H9 (cell line): ENCODE results near the gene DSE. TPM values are rescaled to one million over a fixed set of nuclear protein-coding genes. Genes with fewer than 3 reads are reported as not detected.

Source experiments
- DNase-seq: peaks from one replicate; pipeline ENCODE4 v3.0.0-alpha.2; 2017
- H2AFZ ChIP-seq: one replicate; pipeline ENCODE4 v1.6.1; 2013; ENCODE audit warnings: mild to moderate bottlenecking, low read length, control low read depth, moderate library complexity
- H2AK5ac ChIP-seq: 2 replicates; pipeline ENCODE4 v1.6.1; 2013; ENCODE audit warnings: low read length, control low read depth, mixed read lengths; ENCODE audit not compliant: insufficient read length
- H2BK120ac ChIP-seq: one replicate; pipeline ENCODE4 v1.6.1; 2013; ENCODE audit warnings: low read depth, mild to moderate bottlenecking, low read length, control low read depth, inconsistent platforms; ENCODE audit not compliant: poor library complexity, severe bottlenecking
- H2BK12ac ChIP-seq: 2 replicates; pipeline ENCODE4 v1.6.1; 2013; ENCODE audit warnings: low read length, control low read depth, mixed read lengths, low read depth; ENCODE audit not compliant: insufficient read length
- H2BK15ac ChIP-seq: 2 replicates; pipeline ENCODE4 v1.6.1; 2013; ENCODE audit warnings: low read depth, low read length, control low read depth
- H2BK20ac ChIP-seq: one replicate; pipeline ENCODE4 v1.6.1; 2013; ENCODE audit warnings: low read depth, mild to moderate bottlenecking, low read length, control low read depth, inconsistent platforms; ENCODE audit not compliant: poor library complexity, severe bottlenecking
- H2BK5ac ChIP-seq: 2 replicates; pipeline ENCODE4 v1.6.1; 2013; ENCODE audit warnings: low read length, control low read depth, mixed read lengths; ENCODE audit not compliant: insufficient read length
- H3K14ac ChIP-seq: 2 replicates; pipeline ENCODE4 v1.6.1; 2013; ENCODE audit warnings: low read length, control low read depth; ENCODE audit not compliant: insufficient read depth
- H3K18ac ChIP-seq: 2 replicates; pipeline ENCODE4 v1.6.1; 2013; ENCODE audit warnings: low read depth, mild to moderate bottlenecking, mixed read lengths, low read length, control low read depth; ENCODE audit not compliant: insufficient read length
- H3K23ac ChIP-seq: 2 replicates; pipeline ENCODE4 v1.6.1; 2013; ENCODE audit warnings: low read length, control low read depth, mixed read lengths, low read depth; ENCODE audit not compliant: insufficient read length
- H3K23me2 ChIP-seq: 2 replicates; pipeline ENCODE4 v1.6.1; 2013; ENCODE audit warnings: low read depth, mild to moderate bottlenecking, mixed read lengths, low read length, control low read depth; ENCODE audit not compliant: insufficient read length, poor library complexity, severe bottlenecking
- H3K27ac ChIP-seq: 2 replicates; pipeline ENCODE4 v1.5.1; 2013; ENCODE audit warnings: low read length, control low read depth, mixed read lengths, low read depth; ENCODE audit not compliant: insufficient read length
- H3K27me3 ChIP-seq: 2 replicates; pipeline ENCODE4 v1.6.1; 2013; ENCODE audit warnings: low read length, control low read depth, inconsistent platforms; ENCODE audit not compliant: insufficient read depth
- H3K4ac ChIP-seq: 2 replicates; pipeline ENCODE4 v1.6.1; 2013; ENCODE audit warnings: low read depth, mild to moderate bottlenecking, control low read depth, inconsistent platforms, low read length, moderate library complexity
- H3K4me1 ChIP-seq: 2 replicates; pipeline ENCODE4 v1.6.1; 2013; ENCODE audit warnings: low read length, control low read depth, inconsistent platforms; ENCODE audit not compliant: insufficient read depth
- H3K4me2 ChIP-seq: 2 replicates; pipeline ENCODE4 v1.6.1; 2013; ENCODE audit warnings: low read length, control low read depth, mixed read lengths; ENCODE audit not compliant: insufficient read length, insufficient read depth
- H3K56ac ChIP-seq: 2 replicates; pipeline ENCODE4 v1.6.1; 2013; ENCODE audit warnings: low read depth, mild to moderate bottlenecking, mixed read lengths, low read length, control low read depth; ENCODE audit not compliant: insufficient read length
- H3K79me1 ChIP-seq: 2 replicates; pipeline ENCODE4 v1.6.1; 2013; ENCODE audit warnings: low read depth, mild to moderate bottlenecking, moderate library complexity, low read length, control low read depth, inconsistent platforms; ENCODE audit not compliant: insufficient read depth, poor library complexity, severe bottlenecking
- H3K79me2 ChIP-seq: 2 replicates; pipeline ENCODE4 v1.6.1; 2013; ENCODE audit warnings: low read length, control low read depth, inconsistent platforms; ENCODE audit not compliant: insufficient read depth
- H3K9ac ChIP-seq: 2 replicates; pipeline ENCODE4 v1.6.1; 2013; ENCODE audit warnings: low read length, control low read depth, mixed read lengths; ENCODE audit not compliant: insufficient read length; ENCODE audit errors: extremely low read depth
- H3K9me3 ChIP-seq: one replicate; pipeline ENCODE4 v1.6.1; 2013; ENCODE audit warnings: low read depth, low read length, inconsistent platforms; ENCODE audit not compliant: control insufficient read depth
- H3T11ph ChIP-seq: one replicate; pipeline ENCODE4 v1.6.1; 2013; ENCODE audit warnings: mild to moderate bottlenecking, low read length, control low read depth, inconsistent platforms
- H4K20me1 ChIP-seq: one replicate; pipeline ENCODE4 v1.6.1; 2013; ENCODE audit not compliant: control insufficient read depth, insufficient read length, insufficient read depth
- H4K5ac ChIP-seq: 2 replicates; pipeline ENCODE4 v1.6.1; 2013; ENCODE audit warnings: low read depth, mild to moderate bottlenecking, mixed read lengths, low read length, control low read depth; ENCODE audit not compliant: insufficient read length
- H4K8ac ChIP-seq: replicated peaks from 2 replicates; pipeline ENCODE4 v1.6.1; 2013; ENCODE audit warnings: low read length, control low read depth, mixed read lengths, low read depth; ENCODE audit not compliant: insufficient read length
- H4K91ac ChIP-seq: 2 replicates; pipeline ENCODE4 v1.6.1; 2013; ENCODE audit warnings: low read depth, mild to moderate bottlenecking, moderate library complexity, mixed read lengths, low read length, control low read depth; ENCODE audit not compliant: insufficient read length
- H3K27ac Mint-ChIP-seq, 3 experiments: 2 replicates in 2 of 3; 3 replicates in 1 of 3; pipeline ENCODE4 v1.8.0; 2020 to 2021; ENCODE audit warnings: mixed read lengths in 3 of 3, mild to moderate bottlenecking in 1 of 3, moderate library complexity in 1 of 3
- H3K27me3 Mint-ChIP-seq: 2 replicates; pipeline ENCODE4 v1.8.0; 2021; ENCODE audit warnings: low read depth, mild to moderate bottlenecking, moderate library complexity, mixed read lengths
- H3K36me3 Mint-ChIP-seq, 3 experiments: 2 replicates in 2 of 3; 3 replicates in 1 of 3; pipeline ENCODE4 v1.8.0; 2020 to 2021; ENCODE audit warnings: low read depth in 3 of 3, mixed read lengths in 3 of 3; ENCODE audit not compliant: insufficient read depth in 1 of 3
- H3K4me1 Mint-ChIP-seq, 2 experiments: 2 replicates each; pipeline ENCODE4 v1.8.0; 2020; ENCODE audit warnings: mixed read lengths in 2 of 2
- H3K4me3 Mint-ChIP-seq, 2 experiments: 2 replicates in 1 of 2; 3 replicates in 1 of 2; pipeline ENCODE4 v1.8.0; 2020 to 2021; ENCODE audit warnings: mild to moderate bottlenecking in 2 of 2, mixed read lengths in 2 of 2, moderate library complexity in 1 of 2
- H3K9me3 Mint-ChIP-seq, 2 experiments: 2 replicates in 1 of 2; 3 replicates in 1 of 2; pipeline ENCODE4 v1.8.0; 2020; ENCODE audit warnings: mild to moderate bottlenecking in 2 of 2, mixed read lengths in 2 of 2, moderate library complexity in 1 of 2
- CTCF ChIP-seq: fragments of 200-600 bp; sonication (generic); conservative IDR thresholded peaks from 3 replicates; pipeline ENCODE4 v1.8.0; 2021; ENCODE audit warnings: antibody characterized with exemption, mild to moderate bottlenecking
- WGBS: extraction: QIAGEN DNeasy Blood & Tissue Kit; methylation state at CpG from one replicate; pipeline ENCODE4 v1.1.7; 2013; ENCODE audit warnings: missing lambda C conversion rate, low lambda C conversion rate, mixed read lengths; ENCODE audit not compliant: insufficient read length; ENCODE audit errors: extremely low coverage; 5-methylcytosine and 5-hydroxymethylcytosine counted together
- total RNA-seq: library from RNA; stranded (reverse); gene quantifications from 2 replicates; pipeline ENCODE4 v1.2.1, GENCODE V29; 2021

DSE gene
- total RNA-seq, 1 experiment from 2014 or later: 45.6 TPM

DNA sequence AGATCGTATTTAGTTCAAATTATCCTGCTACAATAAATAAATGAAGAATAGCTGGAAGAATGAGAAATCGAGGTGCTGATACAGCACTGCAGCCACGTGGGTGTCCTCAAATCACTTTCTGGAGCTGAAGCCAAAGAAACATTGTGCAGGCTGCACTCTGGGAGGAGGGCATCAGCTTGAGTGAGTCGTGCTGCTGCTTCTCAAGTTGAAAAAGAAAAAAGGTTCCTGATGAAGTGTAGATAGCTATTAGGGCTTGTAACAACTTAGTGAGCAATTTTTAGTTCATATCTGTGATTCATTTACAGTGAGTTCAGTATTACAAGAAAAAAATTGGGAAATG lies 40.5 kb downstream of the DSE start:
- no peak overlapping the region for H3K4me2 ChIP-seq
- WGBS: no CpG with 5 or more reads among the region's 4 CpGs

More for the DNA sequence above, 40.5 kb downstream of the DSE start:
- H3K4me3 Mint-ChIP-seq: no peak overlapping the region
- Histone ChIP-seq H3K79me2 (peaks cover 7% of the 10 kb centered on the region; the same call in 1 of the 2 replicates), H3K4ac (no peak overlapping the region), H3K4me1 (peaks cover 4% of the 10 kb centered on the region; the same call in 1 of the 2 replicates), H4K20me1 (peaks cover 2% of the 10 kb centered on the region), H3K79me1 (peaks cover 4% of the 10 kb centered on the region), H3K9ac (no peak overlapping the region), H2BK15ac (no peak overlapping the region), H2BK12ac (no peak overlapping the region), H3K23me2 (no peaks in the 10 kb centered on the region), H3T11ph (no peak overlapping the region), H3K14ac (no peak overlapping the region), H4K8ac (no peak overlapping the region), H4K5ac (no peak overlapping the region), H2AK5ac (no peak overlapping the region), H3K56ac (no peak overlapping the region), H3K27ac (no peak overlapping the region), H3K23ac (no peak overlapping the region), H3K18ac (no peak overlapping the region), H2BK5ac (no peak overlapping the region), H3K27me3 (no peaks in the 10 kb centered on the region), H2BK20ac (no peak overlapping the region), H4K91ac (no peak overlapping the region), H2BK120ac (no peak overlapping the region), H2AFZ (no peak overlapping the region), H3K9me3 (no peaks in the 10 kb centered on the region)
- peaks cover 21 to 31% of the 10 kb centered on the region in 2 experiments for H3K4me1 Mint-ChIP-seq
- H3K36me3 Mint-ChIP-seq: peaks cover 2 to 11% (median 10%) of the 10 kb centered on the region in 3 experiments; a peak in 5 of 7 replicates
- no peaks in the 10 kb centered on the region for H3K27me3 Mint-ChIP-seq
- H3K9me3 Mint-ChIP-seq: no peaks in the 10 kb centered on the region
- DNase-seq: no peak
- TF ChIP-seq CTCF: no peak
- no peak overlapping the region for H3K27ac Mint-ChIP-seq
